Measurements from ENCODE around the gene ANKRD10.

ANKRD10 gene

DNA sequence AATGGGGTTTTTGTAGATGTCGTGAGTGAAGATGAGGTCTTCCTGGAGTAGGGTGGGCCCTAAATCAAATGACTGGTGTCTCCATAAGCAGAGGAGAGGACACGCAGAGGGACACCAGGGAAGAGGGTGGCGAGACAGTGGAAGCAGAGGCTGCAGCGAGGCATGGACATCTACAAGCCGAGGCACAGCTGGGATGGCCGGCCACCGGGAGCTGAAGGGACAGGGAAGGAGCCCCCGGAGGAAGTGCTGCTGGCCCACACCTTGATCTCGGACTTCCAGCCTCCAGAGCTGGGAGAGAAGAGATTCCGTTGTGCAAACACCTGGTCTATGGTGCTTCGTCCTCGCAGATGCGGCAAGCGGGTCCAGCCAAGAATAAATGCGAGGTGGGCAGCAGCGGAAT is 84.5 kb downstream of the ANKRD10 start:
- TF ChIP-seq, protein P1, sequence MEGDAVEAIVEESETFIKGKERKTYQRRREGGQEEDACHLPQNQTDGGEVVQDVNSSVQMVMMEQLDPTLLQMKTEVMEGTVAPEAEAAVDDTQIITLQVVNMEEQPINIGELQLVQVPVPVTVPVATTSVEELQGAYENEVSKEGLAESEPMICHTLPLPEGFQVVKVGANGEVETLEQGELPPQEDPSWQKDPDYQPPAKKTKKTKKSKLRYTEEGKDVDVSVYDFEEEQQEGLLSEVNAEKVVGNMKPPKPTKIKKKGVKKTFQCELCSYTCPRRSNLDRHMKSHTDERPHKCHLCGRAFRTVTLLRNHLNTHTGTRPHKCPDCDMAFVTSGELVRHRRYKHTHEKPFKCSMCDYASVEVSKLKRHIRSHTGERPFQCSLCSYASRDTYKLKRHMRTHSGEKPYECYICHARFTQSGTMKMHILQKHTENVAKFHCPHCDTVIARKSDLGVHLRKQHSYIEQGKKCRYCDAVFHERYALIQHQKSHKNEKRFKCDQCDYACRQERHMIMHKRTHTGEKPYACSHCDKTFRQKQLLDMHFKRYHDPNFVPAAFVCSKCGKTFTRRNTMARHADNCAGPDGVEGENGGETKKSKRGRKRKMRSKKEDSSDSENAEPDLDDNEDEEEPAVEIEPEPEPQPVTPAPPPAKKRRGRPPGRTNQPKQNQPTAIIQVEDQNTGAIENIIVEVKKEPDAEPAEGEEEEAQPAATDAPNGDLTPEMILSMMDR (IDR thresholded peaks at IDR 0.05; ENCODE audit: low read depth, low read length), result no peak
- DNase-seq (ENCODE audit: extremely low read depth, low read depth), result no peak

- TF ChIP-seq, protein P1 (IDR thresholded peaks at IDR 0.05; ENCODE audit: low read depth, low read length), result no peak
- DNase-seq (ENCODE audit: extremely low read depth, low read depth), result no peak
Measured at GRCh38 chr13:110829486-110829885, 85.4 kb downstream of the ANKRD10 start.

GRCh38 chr13:110828705-110829104 is 86.2 kb downstream of the ANKRD10 start:
- TF ChIP-seq, protein P1 (IDR thresholded peaks at IDR 0.05; ENCODE audit: low read depth, low read length), result no peak
- DNase-seq (ENCODE audit: extremely low read depth, low read depth), result no peak

Measured in AG09319 (cell line).